Measurements from ENCODE around the gene MXI1. TPM values are rescaled to one million over a fixed set of nuclear protein-coding genes. Genes with fewer than 3 reads are reported as not detected.

Gene MXI1
- total and polyA plus RNA-seq, 7 donors: 52.2 to 148 (median 92.0) TPM

DNA sequence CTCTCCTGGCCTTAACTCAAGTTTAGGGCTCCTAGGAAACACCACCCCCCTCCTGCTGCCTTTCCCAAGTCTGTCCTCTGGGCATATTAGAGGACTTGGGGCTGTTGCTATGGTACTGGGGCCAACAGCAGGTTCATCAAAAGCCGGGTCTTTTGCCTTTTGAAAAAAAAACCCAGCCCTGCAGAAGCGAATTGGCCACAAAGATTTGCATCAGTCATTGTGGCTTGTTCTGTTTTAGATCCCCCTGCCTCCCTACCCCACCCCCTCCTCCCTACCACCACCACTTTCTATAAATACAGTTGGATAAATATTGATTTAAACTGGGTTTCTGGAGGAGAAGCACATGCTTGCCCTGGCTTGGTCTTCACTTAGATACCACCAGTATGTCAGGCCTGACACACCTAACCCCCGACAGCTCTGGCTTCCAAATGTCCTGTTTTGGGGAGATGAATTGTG lies 7.0 kb downstream of the MXI1 start:
- WGBS, 2 donors: 35 to 64% methylated on average over 3 of the region's 3 CpGs
- no peak for DNase-seq
- no peaks in the 10 kb centered on the region for H3K36me3 ChIP-seq
- peak overlapping the region; percentile 51 to 100 (median 98) for H3K27ac ChIP-seq
- H3K9me3 ChIP-seq: no peaks in the 10 kb centered on the region
- peaks cover 0 to 46% (median 37%) of the 10 kb centered on the region in 4 donors for H3K4me1 ChIP-seq
- TF ChIP-seq EP300 (IDR thresholded peaks at IDR 0.05) (no peak), POLR2A (IDR thresholded peaks at IDR 0.05) (no peak), POLR2AphosphoS5 (IDR thresholded peaks at IDR 0.05) (no peak)
- TF ChIP-seq, protein P1, sequence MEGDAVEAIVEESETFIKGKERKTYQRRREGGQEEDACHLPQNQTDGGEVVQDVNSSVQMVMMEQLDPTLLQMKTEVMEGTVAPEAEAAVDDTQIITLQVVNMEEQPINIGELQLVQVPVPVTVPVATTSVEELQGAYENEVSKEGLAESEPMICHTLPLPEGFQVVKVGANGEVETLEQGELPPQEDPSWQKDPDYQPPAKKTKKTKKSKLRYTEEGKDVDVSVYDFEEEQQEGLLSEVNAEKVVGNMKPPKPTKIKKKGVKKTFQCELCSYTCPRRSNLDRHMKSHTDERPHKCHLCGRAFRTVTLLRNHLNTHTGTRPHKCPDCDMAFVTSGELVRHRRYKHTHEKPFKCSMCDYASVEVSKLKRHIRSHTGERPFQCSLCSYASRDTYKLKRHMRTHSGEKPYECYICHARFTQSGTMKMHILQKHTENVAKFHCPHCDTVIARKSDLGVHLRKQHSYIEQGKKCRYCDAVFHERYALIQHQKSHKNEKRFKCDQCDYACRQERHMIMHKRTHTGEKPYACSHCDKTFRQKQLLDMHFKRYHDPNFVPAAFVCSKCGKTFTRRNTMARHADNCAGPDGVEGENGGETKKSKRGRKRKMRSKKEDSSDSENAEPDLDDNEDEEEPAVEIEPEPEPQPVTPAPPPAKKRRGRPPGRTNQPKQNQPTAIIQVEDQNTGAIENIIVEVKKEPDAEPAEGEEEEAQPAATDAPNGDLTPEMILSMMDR (IDR thresholded peaks at IDR 0.05): no peak
- H3K4me3 ChIP-seq: no peak overlapping the region
- intact Hi-C loops (cut with DNase I): no loop called here
- no peaks in the 10 kb centered on the region for H3K27me3 ChIP-seq

DNA sequence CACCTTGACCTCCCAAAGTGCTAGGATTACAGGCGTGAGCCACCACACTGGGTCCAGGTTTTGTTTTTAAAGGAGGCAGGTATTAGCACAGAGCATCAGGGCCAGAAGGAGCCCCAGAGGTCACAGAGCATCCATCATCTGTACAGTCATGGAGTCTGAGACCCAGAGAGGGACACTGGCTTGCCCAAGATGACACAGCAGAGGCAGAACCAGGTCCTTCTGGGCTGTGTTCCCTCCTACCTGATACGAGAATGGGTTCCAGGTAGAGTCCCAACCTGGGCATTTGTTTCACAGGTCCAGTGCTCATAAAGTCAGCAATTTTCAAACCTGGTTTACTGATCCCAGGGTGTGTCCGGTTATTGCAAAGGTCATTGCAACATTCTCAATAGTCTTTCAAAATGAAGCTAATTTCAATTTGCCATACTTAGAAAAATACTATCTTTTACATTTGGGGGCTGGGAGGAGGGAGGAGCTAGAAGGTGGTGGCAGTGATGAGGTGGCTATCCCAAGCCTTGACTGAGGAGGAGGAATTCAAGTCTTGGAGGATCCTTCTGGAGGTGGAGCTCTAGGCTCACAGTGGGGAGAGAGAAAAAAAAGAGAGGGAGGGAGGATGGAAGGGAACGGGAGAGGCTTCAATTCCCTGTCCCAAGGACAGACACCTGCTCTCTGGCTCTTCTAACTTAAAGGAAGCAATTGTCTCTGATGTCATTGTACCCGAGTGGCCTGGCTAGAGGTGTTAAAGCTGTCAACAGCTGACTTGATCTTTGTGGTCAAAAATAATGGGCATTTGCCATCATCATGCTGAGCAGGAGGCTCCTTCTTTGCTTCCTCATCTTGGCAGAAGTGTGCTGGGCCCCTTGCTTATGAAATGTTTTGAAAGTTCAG lies 8.1 kb downstream of the MXI1 start:
- H3K36me3 ChIP-seq: no peaks in the 10 kb centered on the region
- no peak for DNase-seq
- peaks cover 0 to 55% (median 42%) of the 10 kb centered on the region in 4 donors for H3K4me1 ChIP-seq
- H3K9me3 ChIP-seq: no peaks in the 10 kb centered on the region
- no peak overlapping the region for H3K4me3 ChIP-seq
- H3K27me3 ChIP-seq: no peaks in the 10 kb centered on the region
- intact Hi-C loops (cut with DNase I): no loop called here
- peak overlapping the region in 3 of 4 donors; percentile 97 to 100 (median 98) for H3K27ac ChIP-seq
- WGBS, 2 donors: 39 to 69% methylated on average over 5 of the region's 5 CpGs
- TF ChIP-seq POLR2A (IDR thresholded peaks at IDR 0.05) (no peak), EP300 (IDR thresholded peaks at IDR 0.05) (no peak), POLR2AphosphoS5 (IDR thresholded peaks at IDR 0.05) (no peak)
- TF ChIP-seq, protein P1 (IDR thresholded peaks at IDR 0.05): no peak

- TF ChIP-seq EP300 (IDR thresholded peaks at IDR 0.05) (no peak), POLR2A (IDR thresholded peaks at IDR 0.05) (no peak), POLR2AphosphoS5 (IDR thresholded peaks at IDR 0.05) (no peak)
- TF ChIP-seq, protein P1 (IDR thresholded peaks at IDR 0.05): no peak
- H3K4me3 ChIP-seq: no peak overlapping the region
- no peaks in the 10 kb centered on the region for H3K9me3 ChIP-seq
- intact Hi-C loops (cut with DNase I): no loop called here
- peak overlapping the region in 2 of 4 donors; percentile 97 to 98 for H3K27ac ChIP-seq
- H3K4me1 ChIP-seq: peaks cover 0 to 62% (median 49%) of the 10 kb centered on the region in 4 donors
- DNase-seq: no peak
- no peaks in the 10 kb centered on the region for H3K27me3 ChIP-seq
- H3K36me3 ChIP-seq: no peaks in the 10 kb centered on the region
Observed at GRCh38 chr10:110216240-110216639, 8.8 kb downstream of the MXI1 start.

GRCh38 chr10:110216942-110217661 lies 9.7 kb downstream of the MXI1 start:
- DNase-seq: no peak
- no peaks in the 10 kb centered on the region for H3K27me3 ChIP-seq
- WGBS, 2 donors: 80 to 84% methylated on average over 5 of the region's 5 CpGs
- intact Hi-C loops (cut with DNase I): no loop called here
- no peak for TF ChIP-seq EP300 (IDR thresholded peaks at IDR 0.05)
- TF ChIP-seq POLR2AphosphoS5 (IDR thresholded peaks at IDR 0.05): no peak
- TF ChIP-seq, protein P1 (IDR thresholded peaks at IDR 0.05): no peak
- no peak for TF ChIP-seq POLR2A (IDR thresholded peaks at IDR 0.05)
- H3K9me3 ChIP-seq: no peaks in the 10 kb centered on the region
- H3K4me1 ChIP-seq: peaks cover 0 to 63% (median 50%) of the 10 kb centered on the region in 4 donors
- no peaks in the 10 kb centered on the region for H3K36me3 ChIP-seq
- H3K27ac ChIP-seq: peak overlapping the region in 3 of 4 donors; percentile 38 to 97 (median 39)
- H3K4me3 ChIP-seq: no peak overlapping the region

Measured in sigmoid colon (tissue), 7 donors.